ENCODE results near the gene GIMAP8.
"Not testable (repeated sequence)": the region's sequence is repeated elsewhere in the genome, so short reads cannot be mapped to it uniquely, and the experiment has no call there.

GIMAP8 gene

DNA sequence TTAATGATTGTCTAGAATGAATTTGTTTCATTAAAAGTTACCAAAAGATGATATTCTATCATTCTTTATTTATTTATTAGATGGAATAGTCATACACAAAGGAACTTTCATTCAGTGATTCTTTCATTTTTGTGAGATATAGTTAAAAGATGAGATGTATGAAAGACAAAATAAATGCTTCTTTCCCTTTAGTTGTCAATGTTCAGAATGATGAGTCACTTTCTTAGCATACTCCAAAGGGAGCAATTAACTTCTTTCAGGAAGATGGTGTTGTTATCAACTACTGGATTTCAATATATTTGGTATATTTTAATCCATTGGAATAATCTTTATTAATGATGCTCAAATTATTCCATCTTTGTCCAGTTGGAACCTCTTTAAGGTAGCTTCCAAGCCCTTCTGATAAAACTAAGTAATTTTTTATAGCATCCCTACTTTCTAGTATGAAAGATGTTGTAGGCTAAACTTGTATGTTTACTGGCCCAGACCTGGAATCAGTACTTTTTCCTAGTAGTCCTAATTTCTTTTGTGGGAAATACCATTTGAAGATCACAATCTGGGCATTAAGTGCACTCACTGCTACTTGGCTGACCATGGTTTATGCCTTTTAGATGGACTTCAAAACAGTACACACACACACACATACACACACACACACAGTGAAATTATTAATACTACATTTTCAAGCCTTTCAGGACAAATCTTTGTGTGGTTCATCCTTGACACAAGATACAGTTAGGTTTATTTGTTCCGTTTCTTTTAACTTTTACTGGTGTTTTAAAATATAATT, 66.7 kb downstream of the GIMAP8 start:
- no peak for DNase-seq

DNA sequence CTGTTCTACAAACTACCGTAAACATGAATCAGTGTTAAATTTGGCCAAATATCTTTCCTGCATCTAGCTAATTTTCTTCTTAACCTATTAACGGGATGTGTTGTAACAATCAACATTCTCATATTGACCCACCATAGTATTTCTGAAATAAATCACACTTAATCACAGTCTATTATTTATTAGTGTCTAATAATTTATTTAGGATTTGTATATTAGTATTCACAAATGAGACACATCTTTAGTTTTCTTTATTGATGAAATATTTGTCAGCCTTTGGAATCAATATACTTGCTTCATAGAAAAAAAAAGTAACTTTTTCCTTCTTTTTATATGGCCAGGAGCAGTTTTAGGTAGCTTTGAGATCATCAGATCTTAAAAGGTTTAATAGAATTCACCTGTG, 68.9 kb downstream of the GIMAP8 start:
- no peak for DNase-seq

DNA sequence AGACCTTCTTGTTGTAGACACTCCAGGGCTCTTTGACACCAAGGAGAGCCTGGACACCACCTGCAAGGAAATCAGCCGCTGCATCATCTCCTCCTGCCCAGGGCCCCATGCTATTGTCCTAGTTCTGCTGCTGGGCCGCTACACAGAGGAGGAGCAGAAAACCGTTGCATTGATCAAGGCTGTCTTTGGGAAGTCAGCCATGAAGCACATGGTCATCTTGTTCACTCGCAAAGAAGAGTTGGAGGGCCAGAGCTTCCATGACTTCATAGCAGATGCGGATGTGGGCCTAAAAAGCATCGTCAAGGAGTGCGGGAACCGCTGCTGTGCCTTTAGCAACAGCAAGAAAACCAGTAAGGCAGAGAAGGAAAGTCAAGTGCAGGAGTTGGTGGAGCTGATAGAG, 69.7 kb downstream of the GIMAP8 start:
- DNase-seq: no peak

DNA sequence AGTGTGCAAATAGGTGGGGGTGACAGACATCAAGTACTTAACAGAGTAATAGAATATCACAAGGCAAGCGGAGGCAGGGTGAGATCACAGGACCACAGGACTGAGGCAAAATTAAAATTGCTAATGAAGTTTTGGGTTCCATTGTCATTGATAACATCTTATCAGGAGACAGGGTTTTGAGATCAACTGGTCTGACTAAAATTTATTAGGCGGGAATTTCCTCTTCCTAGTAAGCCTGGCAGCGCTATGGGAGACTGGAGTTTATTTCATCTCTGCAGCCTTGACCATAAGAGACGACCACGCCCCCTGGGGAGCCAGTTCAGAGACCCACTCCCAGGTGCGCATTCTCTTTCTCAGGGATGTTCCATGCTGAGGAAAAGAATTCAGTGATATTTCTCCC, 72.5 kb downstream of the GIMAP8 start:
- not testable (repeated sequence) for DNase-seq

DNA sequence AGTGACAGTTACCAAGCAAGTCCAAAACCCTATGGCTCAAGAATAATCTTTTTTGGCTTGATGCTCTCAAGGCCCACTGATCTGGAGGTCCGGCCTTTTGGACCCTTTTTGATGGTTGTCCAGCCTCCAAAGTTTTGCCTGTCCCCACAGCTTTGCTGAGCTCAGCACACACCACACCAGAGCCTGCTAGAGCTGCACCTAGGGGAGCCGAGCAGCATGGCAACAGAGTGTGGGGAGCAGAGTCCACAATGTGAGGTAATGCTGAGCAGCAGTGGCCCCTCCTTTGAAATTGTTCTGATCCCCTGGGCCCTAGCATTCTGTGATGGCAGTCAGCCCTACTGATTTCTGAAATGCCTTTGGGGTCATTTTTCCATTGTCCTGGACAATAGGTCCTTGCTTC, 73.6 kb downstream of the GIMAP8 start:
- DNase-seq: no peak

All from hippocampal formation (tissue), 2 donors.